Endothelial cell (in vitro differentiated cells): ENCODE results near the gene AKAP5. TPM values are rescaled to one million over a fixed set of nuclear protein-coding genes. Genes with fewer than 3 reads are reported as not detected.
A peak's percentile ranks its signal among the peaks of the same experiment; 100 is the strongest.

Source experiments
- DNase-seq: peaks from one replicate; pipeline ENCODE4 v3.0.0; 2021; ENCODE audit warnings: low spot score
- H3K27ac Mint-ChIP-seq: one replicate; pipeline ENCODE4 v1.8.0; 2021; ENCODE audit warnings: mixed read lengths, inconsistent platforms; ENCODE audit not compliant: unreplicated experiment
- H3K27me3 Mint-ChIP-seq: one replicate; pipeline ENCODE4 v1.8.0; 2021; ENCODE audit warnings: mild to moderate bottlenecking, moderate library complexity, mixed read lengths, inconsistent platforms; ENCODE audit not compliant: unreplicated experiment
- H3K36me3 Mint-ChIP-seq: one replicate; pipeline ENCODE4 v1.8.0; 2021; ENCODE audit warnings: mild to moderate bottlenecking, low read depth, mixed read lengths, inconsistent platforms; ENCODE audit not compliant: unreplicated experiment
- H3K4me1 Mint-ChIP-seq: one replicate; pipeline ENCODE4 v1.8.0; 2021; ENCODE audit warnings: mild to moderate bottlenecking, mixed read lengths, inconsistent platforms; ENCODE audit not compliant: unreplicated experiment
- H3K4me3 Mint-ChIP-seq: one replicate; pipeline ENCODE4 v1.8.0; 2021; ENCODE audit warnings: mild to moderate bottlenecking, mixed read lengths, inconsistent platforms; ENCODE audit not compliant: unreplicated experiment
- H3K9me3 Mint-ChIP-seq: one replicate; pipeline ENCODE4 v1.8.0; 2021; ENCODE audit warnings: mixed read lengths, inconsistent platforms; ENCODE audit not compliant: unreplicated experiment
- CTCF ChIP-seq: fragments of 200-600 bp; sonication (generic); IDR thresholded peaks from one replicate; pipeline ENCODE4 v1.5.0; 2021; ENCODE audit warnings: antibody characterized with exemption; ENCODE audit not compliant: unreplicated experiment
- long read RNA-seq: library from polyadenylated mRNA; unstranded; transcript quantifications from one replicate; pipeline ENCODE4 v2.0.0, GENCODE V29; 2020; ENCODE audit not compliant: unreplicated experiment
- total RNA-seq: library from RNA; stranded (reverse); fragmentation: NEBNext Ultra II Directional; extraction: Animal tissue kit (Norgen Biotek cat#: 25700); gene quantifications from one replicate; pipeline ENCODE4 v1.2.1, GENCODE V29; 2021; ENCODE audit not compliant: unreplicated experiment

AKAP5 gene, protein sequence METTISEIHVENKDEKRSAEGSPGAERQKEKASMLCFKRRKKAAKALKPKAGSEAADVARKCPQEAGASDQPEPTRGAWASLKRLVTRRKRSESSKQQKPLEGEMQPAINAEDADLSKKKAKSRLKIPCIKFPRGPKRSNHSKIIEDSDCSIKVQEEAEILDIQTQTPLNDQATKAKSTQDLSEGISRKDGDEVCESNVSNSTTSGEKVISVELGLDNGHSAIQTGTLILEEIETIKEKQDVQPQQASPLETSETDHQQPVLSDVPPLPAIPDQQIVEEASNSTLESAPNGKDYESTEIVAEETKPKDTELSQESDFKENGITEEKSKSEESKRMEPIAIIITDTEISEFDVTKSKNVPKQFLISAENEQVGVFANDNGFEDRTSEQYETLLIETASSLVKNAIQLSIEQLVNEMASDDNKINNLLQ
- 6.1 TPM for total RNA-seq
- long read RNA-seq, full-length matches to known transcripts: 1 of 1 reads
- long read RNA-seq, partial matches to known transcripts: 0 of 1 reads
- long read RNA-seq, other reads (novel, unspliced or antisense): 0 of 1 reads

- H3K27ac Mint-ChIP-seq: peak within 1 kb of the TSS; percentile 50
- no peaks in the 10 kb centered on the region for H3K9me3 Mint-ChIP-seq
- peak; percentile 86 for DNase-seq
- TF ChIP-seq CTCF: peak; percentile 9
- H3K4me3 Mint-ChIP-seq: peak within 1 kb of the TSS; percentile 95
- H3K4me1 Mint-ChIP-seq: peaks cover 6% of the 10 kb centered on the region
- H3K27me3 Mint-ChIP-seq: peaks cover 2% of the 10 kb centered on the region
- H3K36me3 Mint-ChIP-seq: peaks cover 2% of the 10 kb centered on the region
Observed at GRCh38 chr14:64465191-64465822, at the start of gene AKAP5. Gene AKAP5 (plus strand): TSS chr14:64465499. CDS start chr14:64468395, 2,896 bp downstream.

- no peaks in the 10 kb centered on the region for H3K27me3 Mint-ChIP-seq
- H3K4me3 Mint-ChIP-seq: no peak overlapping the region
- H3K9me3 Mint-ChIP-seq: no peaks in the 10 kb centered on the region
- TF ChIP-seq CTCF: no peak
- H3K36me3 Mint-ChIP-seq: peaks cover 15% of the 10 kb centered on the region
- no peak overlapping the region for H3K27ac Mint-ChIP-seq
- no peak for DNase-seq
- H3K4me1 Mint-ChIP-seq: no peaks in the 10 kb centered on the region
Observed at GRCh38 chr14:64416348-64416932, 48.9 kb upstream of the AKAP5 start.

GRCh38 chr14:64417055-64417770, 48.1 kb upstream of the AKAP5 start:
- Mint-ChIP-seq H3K36me3 (peaks cover 15% of the 10 kb centered on the region), H3K27ac (no peak overlapping the region), H3K27me3 (no peaks in the 10 kb centered on the region), H3K4me1 (no peaks in the 10 kb centered on the region), H3K4me3 (no peak overlapping the region), H3K9me3 (no peaks in the 10 kb centered on the region)
- TF ChIP-seq CTCF: no peak
- no peak for DNase-seq

DNA sequence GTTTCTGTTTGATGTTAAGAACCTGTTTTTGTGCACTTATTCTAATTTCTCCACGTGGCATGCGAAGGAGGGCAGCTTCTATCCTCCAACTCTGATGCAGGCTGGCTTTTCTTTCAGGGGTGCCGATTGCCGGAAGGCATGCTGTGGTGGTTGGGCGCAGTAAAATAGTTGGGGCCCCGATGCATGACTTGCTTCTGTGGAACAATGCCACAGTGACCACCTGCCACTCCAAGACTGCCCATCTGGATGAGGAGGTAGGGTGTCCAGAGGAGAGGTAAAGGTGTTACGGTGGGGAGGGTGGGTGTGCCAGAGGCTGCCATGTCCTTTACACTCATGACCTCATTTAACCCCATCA, 47.6 kb upstream of the AKAP5 start:
- no peaks in the 10 kb centered on the region for H3K4me1 Mint-ChIP-seq

More for the DNA sequence above, 47.6 kb upstream of the AKAP5 start:
- H3K36me3 Mint-ChIP-seq: peaks cover 15% of the 10 kb centered on the region
- H3K4me3 Mint-ChIP-seq: no peak overlapping the region
- no peak overlapping the region for H3K27ac Mint-ChIP-seq
- TF ChIP-seq CTCF: no peak
- H3K9me3 Mint-ChIP-seq: no peaks in the 10 kb centered on the region
- H3K27me3 Mint-ChIP-seq: no peaks in the 10 kb centered on the region
- no peak for DNase-seq
